PFSK-1 (cell line): ENCODE data around the gene SPTBN1.

Experiments
- FOXP2 ChIP-seq: optimal IDR thresholded peaks from 2 replicates; pipeline ENCODE3; 2011; ENCODE audit warnings: borderline replicate concordance, control low read depth, inconsistent platforms; ENCODE audit not compliant: insufficient read depth; ENCODE audit errors: extremely low read length, extremely low read depth
- POLR2AphosphoS5 ChIP-seq: IDR thresholded peaks from 2 replicates; pipeline ENCODE4 v1.6.1; 2012; ENCODE audit warnings: low read depth, mild to moderate bottlenecking, control low read depth, low read length, moderate library complexity
- SIN3A ChIP-seq: IDR thresholded peaks from 2 replicates; pipeline ENCODE4 v1.6.1; 2012; ENCODE audit warnings: mild to moderate bottlenecking, low read length, moderate library complexity, borderline replicate concordance; ENCODE audit not compliant: insufficient read depth
- TAF1 ChIP-seq: IDR thresholded peaks from 2 replicates; pipeline ENCODE4 v1.6.1; 2012; ENCODE audit warnings: low read length, control low read depth, borderline replicate concordance; ENCODE audit not compliant: insufficient read depth
- TF ChIP-seq, protein P1 (sequence below), 2 experiments: IDR thresholded peaks; 2 replicates each; pipeline versions ENCODE4 v1.6.1 to v1.8.0; 2011 to 2012; ENCODE audit warnings: low read depth in 2 of 2, low read length in 2 of 2, control low read depth in 1 of 2, inconsistent platforms in 1 of 2, mild to moderate bottlenecking in 1 of 2, moderate library complexity in 1 of 2; ENCODE audit not compliant: insufficient read depth in 1 of 2

SPTBN1 gene

DNA sequence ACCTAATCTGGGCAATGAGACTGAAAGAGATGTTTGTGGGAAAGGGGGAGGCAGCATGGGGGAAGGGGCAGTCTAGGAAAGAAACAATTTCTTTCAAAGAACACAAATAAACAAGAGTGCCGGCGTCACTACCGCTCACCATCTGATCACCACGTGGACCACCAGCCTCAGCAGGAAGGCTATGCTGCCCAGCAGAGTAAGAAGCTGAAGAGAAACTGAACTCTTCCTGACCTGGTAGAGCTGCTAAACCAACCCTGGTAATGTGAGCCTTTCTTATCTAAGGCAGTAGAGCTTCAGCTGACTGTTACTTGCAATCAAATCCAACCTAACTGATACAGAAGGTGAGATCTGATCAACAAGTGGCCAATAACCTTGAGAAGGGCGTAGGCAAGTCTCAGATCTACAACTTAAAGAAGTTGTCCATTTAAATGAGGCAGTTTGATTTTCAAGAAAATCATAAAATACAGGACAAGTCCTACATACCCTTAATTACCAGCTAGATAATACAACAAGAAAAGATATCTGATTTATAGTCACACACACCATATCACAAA is 44.2 kb upstream of the SPTBN1 start:
- TF ChIP-seq FOXP2 (no peak), SIN3A (no peak), TAF1 (no peak), POLR2AphosphoS5 (no peak)
- TF ChIP-seq, protein P1, sequence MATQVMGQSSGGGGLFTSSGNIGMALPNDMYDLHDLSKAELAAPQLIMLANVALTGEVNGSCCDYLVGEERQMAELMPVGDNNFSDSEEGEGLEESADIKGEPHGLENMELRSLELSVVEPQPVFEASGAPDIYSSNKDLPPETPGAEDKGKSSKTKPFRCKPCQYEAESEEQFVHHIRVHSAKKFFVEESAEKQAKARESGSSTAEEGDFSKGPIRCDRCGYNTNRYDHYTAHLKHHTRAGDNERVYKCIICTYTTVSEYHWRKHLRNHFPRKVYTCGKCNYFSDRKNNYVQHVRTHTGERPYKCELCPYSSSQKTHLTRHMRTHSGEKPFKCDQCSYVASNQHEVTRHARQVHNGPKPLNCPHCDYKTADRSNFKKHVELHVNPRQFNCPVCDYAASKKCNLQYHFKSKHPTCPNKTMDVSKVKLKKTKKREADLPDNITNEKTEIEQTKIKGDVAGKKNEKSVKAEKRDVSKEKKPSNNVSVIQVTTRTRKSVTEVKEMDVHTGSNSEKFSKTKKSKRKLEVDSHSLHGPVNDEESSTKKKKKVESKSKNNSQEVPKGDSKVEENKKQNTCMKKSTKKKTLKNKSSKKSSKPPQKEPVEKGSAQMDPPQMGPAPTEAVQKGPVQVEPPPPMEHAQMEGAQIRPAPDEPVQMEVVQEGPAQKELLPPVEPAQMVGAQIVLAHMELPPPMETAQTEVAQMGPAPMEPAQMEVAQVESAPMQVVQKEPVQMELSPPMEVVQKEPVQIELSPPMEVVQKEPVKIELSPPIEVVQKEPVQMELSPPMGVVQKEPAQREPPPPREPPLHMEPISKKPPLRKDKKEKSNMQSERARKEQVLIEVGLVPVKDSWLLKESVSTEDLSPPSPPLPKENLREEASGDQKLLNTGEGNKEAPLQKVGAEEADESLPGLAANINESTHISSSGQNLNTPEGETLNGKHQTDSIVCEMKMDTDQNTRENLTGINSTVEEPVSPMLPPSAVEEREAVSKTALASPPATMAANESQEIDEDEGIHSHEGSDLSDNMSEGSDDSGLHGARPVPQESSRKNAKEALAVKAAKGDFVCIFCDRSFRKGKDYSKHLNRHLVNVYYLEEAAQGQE (IDR thresholded peaks at IDR 0.05; ENCODE audit: insufficient read depth in 1 of 2, low read depth in 2 of 2, low read length in 2 of 2), result no peak

DNA sequence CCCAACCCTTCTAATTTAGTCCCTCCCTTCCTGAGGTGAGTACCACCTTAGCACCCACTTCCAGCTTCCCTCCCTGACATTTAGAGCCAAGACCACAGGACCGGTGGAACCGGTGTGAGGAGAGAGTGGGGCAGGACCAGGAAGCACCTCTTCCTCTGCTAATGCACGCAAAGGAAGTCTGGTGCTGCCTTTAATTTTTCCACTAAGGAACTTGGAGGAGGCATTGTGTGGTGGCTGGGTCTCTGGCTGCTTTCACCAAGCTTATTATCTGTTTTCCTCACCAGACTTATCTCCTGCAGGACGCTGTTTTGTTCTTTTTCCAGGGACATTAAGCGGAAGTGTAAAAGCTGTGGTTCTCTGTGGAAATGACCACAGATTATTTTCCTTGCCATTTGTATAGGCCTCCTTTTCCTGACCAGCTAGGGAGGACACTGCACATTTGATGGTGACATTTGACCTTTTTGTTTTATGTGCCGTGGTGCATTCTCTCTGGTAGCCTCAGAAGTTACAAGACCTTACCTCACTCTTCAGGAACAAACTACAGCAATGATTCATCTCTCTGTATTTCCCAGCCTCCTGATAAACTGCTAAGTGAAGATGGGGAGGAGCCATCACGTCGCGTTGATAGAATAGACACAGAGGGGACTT is 39.8 kb upstream of the SPTBN1 start:
- no peak for TF ChIP-seq TAF1
- TF ChIP-seq, protein P1 (IDR thresholded peaks at IDR 0.05; ENCODE audit: insufficient read depth in 1 of 2, low read depth in 2 of 2, low read length in 2 of 2), result no peak

DNA sequence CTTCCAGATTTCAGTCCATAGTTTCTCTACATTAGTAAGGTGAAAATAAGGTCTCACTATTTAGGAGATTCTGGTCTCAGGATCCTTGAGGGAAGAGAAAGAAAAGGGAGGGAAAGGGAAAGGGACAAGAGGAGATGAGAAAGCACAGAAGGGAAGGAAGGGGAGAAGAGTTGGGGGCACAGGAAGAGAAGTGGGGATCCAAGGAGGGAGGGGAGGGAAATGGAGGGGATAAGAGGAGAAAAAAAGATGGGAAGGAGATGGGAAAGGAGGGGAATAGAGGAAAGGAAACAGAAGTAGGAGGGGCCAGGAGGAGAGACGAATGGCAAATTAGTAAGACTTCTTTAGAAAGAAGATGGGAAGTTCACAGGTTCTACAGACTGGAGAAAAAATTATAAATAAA is 39.2 kb upstream of the SPTBN1 start:
- TF ChIP-seq TAF1 (no peak), FOXP2 (no peak), SIN3A (no peak), POLR2AphosphoS5 (no peak)
- TF ChIP-seq, protein P1 (IDR thresholded peaks at IDR 0.05; ENCODE audit: insufficient read depth in 1 of 2, low read depth in 2 of 2, low read length in 2 of 2), result no peak

DNA sequence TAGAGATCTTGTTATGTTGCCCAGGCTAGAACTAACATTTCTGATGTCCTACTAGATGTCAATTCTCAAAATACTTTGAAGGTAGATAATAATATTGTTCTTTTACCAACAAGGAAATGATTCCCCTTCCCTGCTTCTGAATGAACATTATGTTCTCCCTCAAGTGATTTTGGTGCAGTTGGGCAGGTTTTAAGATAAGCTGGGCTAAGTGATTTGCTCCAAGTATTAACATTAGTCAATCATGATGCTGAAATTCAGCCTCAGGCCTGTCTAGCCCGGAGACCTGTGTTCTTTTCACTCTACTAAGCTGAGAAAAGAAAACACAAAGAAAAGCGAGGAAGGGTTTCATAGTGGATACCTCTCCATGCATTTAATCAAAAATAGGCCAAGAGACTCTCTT is 38.5 kb upstream of the SPTBN1 start:
- TF ChIP-seq TAF1 (no peak), SIN3A (no peak), FOXP2 (no peak), POLR2AphosphoS5 (no peak)
- TF ChIP-seq, protein P1 (IDR thresholded peaks at IDR 0.05; ENCODE audit: insufficient read depth in 1 of 2, low read depth in 2 of 2, low read length in 2 of 2), result no peak

DNA sequence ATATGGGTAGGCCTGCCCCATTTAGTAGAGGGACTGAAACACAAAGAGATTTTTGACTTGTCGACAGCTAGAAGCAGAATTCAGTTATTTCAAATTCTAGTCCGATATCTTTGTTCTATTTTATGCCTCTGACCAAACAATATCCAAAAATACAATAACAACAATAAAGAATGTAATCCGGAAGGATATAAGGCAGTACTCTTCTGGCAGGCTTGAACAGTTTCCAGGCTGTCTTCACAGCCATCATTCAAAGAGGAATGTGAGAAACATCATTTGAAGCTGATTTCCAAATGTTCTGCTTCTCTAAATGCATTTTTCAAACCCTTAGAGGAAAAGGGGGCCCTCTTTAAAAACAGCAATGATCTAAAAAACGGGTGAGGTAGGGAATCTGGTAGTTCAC is 36.7 kb upstream of the SPTBN1 start:
- TF ChIP-seq, protein P1 (IDR thresholded peaks at IDR 0.05; ENCODE audit: insufficient read depth in 1 of 2, low read depth in 2 of 2, low read length in 2 of 2), result no peak
- TF ChIP-seq FOXP2 (no peak), SIN3A (no peak), POLR2AphosphoS5 (no peak)
